8988T (cell line): ENCODE results near the gene MARK2.
"Not testable (repeated sequence)": the region's sequence is repeated elsewhere in the genome, so short reads cannot be mapped to it uniquely, and the experiment has no call there.

Source experiments
- DNase-seq: peaks from one replicate; pipeline ENCODE4 v3.0.0; 2011

The MARK2 gene

GRCh38 chr11:63858628-63859550 is 20.0 kb downstream of the MARK2 start:
- DNase-seq: no peak

- DNase-seq: no peak
Measured at GRCh38 chr11:63862923-63863322, 24.0 kb downstream of the MARK2 start.

- DNase-seq: not testable (repeated sequence)
Measured at GRCh38 chr11:63863620-63864019, 24.7 kb downstream of the MARK2 start.

GRCh38 chr11:63866211-63866610 is 27.3 kb downstream of the MARK2 start:
- no peak for DNase-seq

GRCh38 chr11:63867511-63867910 is 28.6 kb downstream of the MARK2 start:
- DNase-seq: no peak

- no peak for DNase-seq
Measured at GRCh38 chr11:63868399-63869064, 29.6 kb downstream of the MARK2 start.

- no peak for DNase-seq
Measured at GRCh38 chr11:63869171-63869591, 30.3 kb downstream of the MARK2 start.

- no peak for DNase-seq
Measured at GRCh38 chr11:63869683-63870082, 30.8 kb downstream of the MARK2 start.

- DNase-seq: no peak
Measured at GRCh38 chr11:63870351-63871140, 31.6 kb downstream of the MARK2 start.

- DNase-seq: peak; percentile 59
Measured at GRCh38 chr11:63871962-63872799, 33.3 kb downstream of the MARK2 start.

GRCh38 chr11:63872800-63873197 is 33.9 kb downstream of the MARK2 start:
- no peak for DNase-seq

- DNase-seq: no peak
Measured at GRCh38 chr11:63873311-63873710, 34.4 kb downstream of the MARK2 start.

GRCh38 chr11:63874511-63874910 is 35.6 kb downstream of the MARK2 start:
- no peak for DNase-seq

GRCh38 chr11:63875506-63876065 is 36.7 kb downstream of the MARK2 start:
- DNase-seq: no peak

- DNase-seq: no peak
Measured at GRCh38 chr11:63876616-63877015, 37.7 kb downstream of the MARK2 start.

GRCh38 chr11:63877658-63878241 is 38.8 kb downstream of the MARK2 start:
- no peak for DNase-seq

GRCh38 chr11:63879598-63880402 is 40.9 kb downstream of the MARK2 start:
- DNase-seq: no peak

GRCh38 chr11:63880403-63880790 is 41.5 kb downstream of the MARK2 start:
- DNase-seq: no peak

GRCh38 chr11:63882555-63883242 is 43.8 kb downstream of the MARK2 start:
- DNase-seq: no peak

GRCh38 chr11:63883791-63884190 is 44.9 kb downstream of the MARK2 start:
- DNase-seq: no peak
